IMR-90 (cell line): Measurements from ENCODE around the gene FGR. TPM values are rescaled to one million over a fixed set of nuclear protein-coding genes. Genes with fewer than 3 reads are reported as not detected.

Experiments
- ATAC-seq: fragments of 200-7000 bp; cut with Tn5 transposase; 2 replicates; pipeline ENCODE4 v1.9.1; 2020; ENCODE audit warnings: low read depth, mild to moderate bottlenecking, moderate library complexity
- BruUV-seq: library from RNA; stranded (reverse); fragments of 400-500 nt; replicated peaks from 2 replicates; lab custom pipeline; 2021; lab: Mats Ljungman, UMichigan
- CTCF ChIA-PET: fragments of 300-600 bp; formaldehyde crosslinking; extraction: SDS; loops from one replicate; lab custom pipeline; 2021; ENCODE audit warnings: antibody characterized with exemption; lab: Yijun Ruan, JAX
- POLR2A ChIA-PET: fragments of 300-600 bp; sonication (Branson Sonifier 250); formaldehyde crosslinking; loops from one replicate; lab custom pipeline; 2022; ENCODE audit warnings: antibody characterized with exemption; ENCODE audit not compliant: unreplicated experiment; lab: Charles Lee
- DNase-seq: peaks from one replicate; pipeline ENCODE4 v3.0.0; 2013
- H2AFZ ChIP-seq: replicated peaks from 2 replicates; pipeline ENCODE3; 2013; ENCODE audit warnings: low read length, mild to moderate bottlenecking; ENCODE audit not compliant: poor library complexity
- H2AK5ac ChIP-seq: 2 replicates; pipeline ENCODE4 v1.6.1; 2013; ENCODE audit warnings: low read depth, low read length, inconsistent platforms
- H2AK9ac ChIP-seq: replicated peaks from 2 replicates; pipeline ENCODE3; 2013; ENCODE audit warnings: mild to moderate bottlenecking, low read depth, low read length, moderate library complexity; ENCODE audit not compliant: poor library complexity
- H2BK120ac ChIP-seq: 2 replicates; pipeline ENCODE4 v1.6.1; 2013; ENCODE audit warnings: low read depth, low read length, inconsistent platforms
- H2BK15ac ChIP-seq: 3 replicates; pipeline ENCODE4 v1.6.1; 2013; ENCODE audit warnings: low read depth, low read length, inconsistent platforms
- H2BK20ac ChIP-seq: 2 replicates; pipeline ENCODE4 v1.6.1; 2013; ENCODE audit warnings: low read depth, mild to moderate bottlenecking, inconsistent platforms, low read length, moderate library complexity
- H2BK5ac ChIP-seq: 2 replicates; pipeline ENCODE4 v1.6.1; 2013; ENCODE audit warnings: mild to moderate bottlenecking, low read depth, low read length, inconsistent platforms; ENCODE audit not compliant: poor library complexity, severe bottlenecking
- H3K14ac ChIP-seq: replicated peaks from 2 replicates; pipeline ENCODE4 v1.6.1; 2013; ENCODE audit warnings: low read depth, low read length, inconsistent platforms
- H3K18ac ChIP-seq: 2 replicates; pipeline ENCODE4 v1.6.1; 2013; ENCODE audit warnings: low read depth, low read length, control low read depth
- H3K23ac ChIP-seq: 2 replicates; pipeline ENCODE4 v1.6.1; 2013; ENCODE audit warnings: low read depth, low read length, inconsistent platforms
- H3K27ac ChIP-seq: 2 replicates; pipeline ENCODE4 v1.5.1; 2013; ENCODE audit warnings: mild to moderate bottlenecking, control low read depth, low read length; ENCODE audit not compliant: insufficient read depth
- H3K27me3 ChIP-seq: 2 replicates; pipeline ENCODE4 v1.6.1; 2013; ENCODE audit warnings: low read length; ENCODE audit not compliant: control insufficient read depth, insufficient read depth
- H3K36me3 ChIP-seq: 2 replicates; pipeline ENCODE4 v1.6.1; 2013; ENCODE audit warnings: low read length, mixed read lengths; ENCODE audit not compliant: control insufficient read depth, insufficient read depth
- H3K4ac ChIP-seq: 2 replicates; pipeline ENCODE4 v1.6.1; 2013; ENCODE audit warnings: low read depth, low read length, inconsistent platforms
- H3K4me1 ChIP-seq: 2 replicates; pipeline ENCODE4 v1.6.1; 2013; ENCODE audit warnings: low read length, mixed read lengths; ENCODE audit not compliant: control insufficient read depth, insufficient read depth
- H3K4me2 ChIP-seq: 2 replicates; pipeline ENCODE4 v1.6.1; 2013; ENCODE audit warnings: low read depth, mild to moderate bottlenecking, control low read depth, low read length, moderate library complexity
- H3K4me3 ChIP-seq: 2 replicates; pipeline ENCODE4 v1.5.1; 2013; ENCODE audit warnings: low read depth, mild to moderate bottlenecking, control low read depth, low read length, moderate library complexity; ENCODE audit not compliant: insufficient read depth
- H3K56ac ChIP-seq: 2 replicates; pipeline ENCODE4 v1.6.1; 2013; ENCODE audit warnings: low read length, inconsistent platforms; ENCODE audit not compliant: insufficient read depth; ENCODE audit errors: extremely low read depth
- H3K79me1 ChIP-seq, 2 experiments: 2 replicates each; pipeline ENCODE4 v1.6.1; 2013; ENCODE audit warnings: low read length in 2 of 2, inconsistent platforms in 1 of 2, low read depth in 1 of 2
- H3K9ac ChIP-seq: 2 replicates; pipeline ENCODE4 v1.6.1; 2013; ENCODE audit warnings: low read depth, low read length, control low read depth
- H3K9me1 ChIP-seq: 2 replicates; pipeline ENCODE4 v1.6.1; 2013; ENCODE audit warnings: low read length, inconsistent platforms; ENCODE audit not compliant: insufficient read depth
- H3K9me3 ChIP-seq: 2 replicates; pipeline ENCODE4 v1.6.1; 2013; ENCODE audit warnings: low read length; ENCODE audit not compliant: control insufficient read depth, insufficient read depth
- H4K20me1 ChIP-seq: 2 replicates; pipeline ENCODE4 v1.6.1; 2013; ENCODE audit warnings: low read length, inconsistent platforms; ENCODE audit not compliant: insufficient read depth
- H4K5ac ChIP-seq: 2 replicates; pipeline ENCODE4 v1.6.1; 2013; ENCODE audit warnings: mild to moderate bottlenecking, low read depth, low read length, control low read depth
- H4K8ac ChIP-seq, 2 experiments: 2 replicates each; pipeline ENCODE4 v1.6.1; 2013; ENCODE audit warnings: low read depth in 2 of 2, low read length in 2 of 2, control low read depth in 1 of 2, inconsistent platforms in 1 of 2
- H4K91ac ChIP-seq: 2 replicates; pipeline ENCODE4 v1.6.1; 2013; ENCODE audit warnings: low read depth, low read length, inconsistent platforms; ENCODE audit not compliant: insufficient read depth
- CEBPB ChIP-seq: IDR thresholded peaks from 2 replicates; pipeline ENCODE4 v1.6.1; 2012; ENCODE audit warnings: low read depth, low read length, improper control_type of control experiment
- MAZ ChIP-seq: IDR thresholded peaks from 2 replicates; pipeline ENCODE4 v1.6.1; 2012; ENCODE audit warnings: low read depth, mild to moderate bottlenecking, low read length, improper control_type of control experiment, moderate library complexity, borderline replicate concordance
- NFE2L2 ChIP-seq: fragments of 150-350 bp; IDR thresholded peaks from 2 replicates; pipeline ENCODE4 v1.6.1; 2016; ENCODE audit warnings: low read depth, mild to moderate bottlenecking, low read length
- POLR2A ChIP-seq: IDR thresholded peaks from 2 replicates; pipeline ENCODE4 v1.6.1; 2012; ENCODE audit warnings: mild to moderate bottlenecking, low read depth, low read length
- RAD21 ChIP-seq: IDR thresholded peaks from 2 replicates; pipeline ENCODE4 v1.6.1; 2012; ENCODE audit warnings: low read length, improper control_type of control experiment
- WGBS, 2 experiments: methylation state at CpG; one replicate each; pipeline versions ENCODE4 v1.1.5 to v1.1.7; 2013; ENCODE audit warnings: missing lambda C conversion rate in 2 of 2; ENCODE audit not compliant: insufficient read length in 1 of 2; ENCODE audit errors: extremely low coverage in 2 of 2; 5-methylcytosine and 5-hydroxymethylcytosine counted together
- dilution Hi-C: fragments of 300-500 bp; cut with HindIII; formaldehyde crosslinking; loops from one replicate; pipeline ENCODE4 v1.14.3; 2018; ENCODE audit warnings: low sequenced_read_pairs; ENCODE audit not compliant: unreplicated experiment
- in situ Hi-C: fragments of 300-500 bp; cut with MboI; formaldehyde crosslinking; loops from 3 replicates; pipeline ENCODE4 v1.14.3; 2019; ENCODE audit warnings: low sequenced_read_pairs, inconsistent platforms, mixed read lengths
- intact Hi-C: fragments of 100-400 bp; cut with micrococcal nuclease; formaldehyde crosslinking; loops from 2 replicates; pipeline ENCODE4 v1.10.0; 2022
- polyA plus RNA-seq, 3 experiments: library from polyadenylated mRNA; depleted of rRNA; stranded (reverse); fragments of >200 nt; gene quantifications; 2 replicates each; pipeline ENCODE4 v1.2.3, GENCODE V29; 2012; ENCODE audit warnings: low replicate concordance in 1 of 3
- total RNA-seq: library from RNA; depleted of rRNA; stranded (reverse); fragments of >200 nt; gene quantifications from 2 replicates; pipeline ENCODE4 v1.2.3, GENCODE V29; 2012
- TF ChIP-seq, protein P1 (sequence below): fragments of 150-350 bp; IDR thresholded peaks from 2 replicates; pipeline ENCODE4 v1.6.1; 2016; ENCODE audit warnings: low read depth, mild to moderate bottlenecking, low read length, moderate library complexity, borderline replicate concordance

Gene FGR
- total and polyA plus RNA-seq, 2 of the 4 experiments (the other 2 are of a cell fraction): not detected

GRCh38 chr1:27601771-27602461, 33.1 kb downstream of the FGR start:
- Histone ChIP-seq H2AK9ac (peak overlapping the region; percentile 96), H2BK5ac (peak overlapping the region; percentile 27), H4K5ac (no peak overlapping the region), H3K9me1 (peaks cover 17% of the 10 kb centered on the region), H3K36me3 (no peaks in the 10 kb centered on the region), H2BK120ac (peak overlapping the region; percentile 12; the same call in 1 of the 2 replicates), H2BK20ac (no peak overlapping the region), H3K79me1 (peaks cover 16 to 55% of the 10 kb centered on the region in 2 experiments), H3K27ac (peak overlapping the region; percentile 72), H4K8ac (peak overlapping the region; percentile 31 to 48; a peak in 2 of 4 replicates), H2BK15ac (no peak overlapping the region), H3K9me3 (no peaks in the 10 kb centered on the region), H3K9ac (peak overlapping the region; percentile 79), H3K4ac (peak overlapping the region; percentile 60), H3K14ac (peak overlapping the region; percentile 37; the same call in 1 of the 2 replicates), H4K20me1 (peaks cover 57% of the 10 kb centered on the region), H3K27me3 (no peaks in the 10 kb centered on the region), H4K91ac (peak overlapping the region; percentile 45), H3K23ac (peak overlapping the region; percentile 59; the same call in 1 of the 2 replicates), H3K18ac (no peak overlapping the region; the same call in 1 of the 2 replicates), H3K4me3 (peak overlapping the region; percentile 97), H2AFZ (peak overlapping the region; percentile 64), H3K4me1 (peaks cover 36% of the 10 kb centered on the region), H2AK5ac (peak overlapping the region; percentile 13), H3K56ac (no peak overlapping the region), H3K4me2 (peak overlapping the region; percentile 87)
- no TSS peak for BruUV-seq
- no peak for DNase-seq
- dilution Hi-C loops (no loop called here), in situ Hi-C loops (no loop called here), intact Hi-C loops (loop anchor here (1.0 to 5.0 kb wide), 3 partner anchors 45 to 302 kb away; no protein-coding TSS in a partner anchor)
- POLR2A ChIA-PET: interaction anchor here (0.6 kb wide), 1 partner anchor 45 kb away, joined by 5 read pairs; no protein-coding TSS in a partner anchor
- 0 out of 2 replicates have a peak, but pooled peaks have one; percentile 2 for ATAC-seq
- 17% methylated on average over 12 of the region's 23 CpGs; no CpG with 5 or more reads in 1 of the 2 experiments for WGBS, 2 experiments
- TF ChIP-seq RAD21: no peak; the same call in 1 of the 2 replicates
- TF ChIP-seq, protein P1, sequence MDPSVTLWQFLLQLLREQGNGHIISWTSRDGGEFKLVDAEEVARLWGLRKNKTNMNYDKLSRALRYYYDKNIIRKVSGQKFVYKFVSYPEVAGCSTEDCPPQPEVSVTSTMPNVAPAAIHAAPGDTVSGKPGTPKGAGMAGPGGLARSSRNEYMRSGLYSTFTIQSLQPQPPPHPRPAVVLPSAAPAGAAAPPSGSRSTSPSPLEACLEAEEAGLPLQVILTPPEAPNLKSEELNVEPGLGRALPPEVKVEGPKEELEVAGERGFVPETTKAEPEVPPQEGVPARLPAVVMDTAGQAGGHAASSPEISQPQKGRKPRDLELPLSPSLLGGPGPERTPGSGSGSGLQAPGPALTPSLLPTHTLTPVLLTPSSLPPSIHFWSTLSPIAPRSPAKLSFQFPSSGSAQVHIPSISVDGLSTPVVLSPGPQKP: no peak
- no peak for TF ChIP-seq MAZ
- TF ChIP-seq POLR2A: no peak
- no peak for TF ChIP-seq CEBPB
- no peak for TF ChIP-seq NFE2L2
- CTCF ChIA-PET: interaction anchor here (0.7 to 1.6 kb wide), 7 partner anchors 33 to 301 kb away, joined by 3 to 10 read pairs (median 3); no protein-coding TSS in a partner anchor
